Measurements from ENCODE around the gene SNTG2.

DNA sequence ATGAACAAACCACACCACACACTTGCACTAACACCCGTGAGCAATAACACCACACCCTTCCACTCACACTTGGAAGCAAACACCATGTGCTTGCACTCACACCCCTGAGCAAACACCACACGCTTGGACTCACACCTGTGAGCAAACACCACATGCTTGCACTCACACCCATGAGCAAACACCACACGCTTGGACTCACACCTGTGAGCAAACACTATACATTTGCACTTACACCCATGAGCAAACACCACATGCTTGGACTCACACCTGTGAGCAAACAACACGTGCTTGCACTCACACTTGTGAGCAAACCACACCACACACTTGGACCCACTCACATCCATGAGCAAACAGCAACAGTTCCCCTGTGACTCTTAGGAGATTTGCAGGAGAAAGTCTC is 24.4 kb downstream of the SNTG2 start:
- TF ChIP-seq, protein P1, sequence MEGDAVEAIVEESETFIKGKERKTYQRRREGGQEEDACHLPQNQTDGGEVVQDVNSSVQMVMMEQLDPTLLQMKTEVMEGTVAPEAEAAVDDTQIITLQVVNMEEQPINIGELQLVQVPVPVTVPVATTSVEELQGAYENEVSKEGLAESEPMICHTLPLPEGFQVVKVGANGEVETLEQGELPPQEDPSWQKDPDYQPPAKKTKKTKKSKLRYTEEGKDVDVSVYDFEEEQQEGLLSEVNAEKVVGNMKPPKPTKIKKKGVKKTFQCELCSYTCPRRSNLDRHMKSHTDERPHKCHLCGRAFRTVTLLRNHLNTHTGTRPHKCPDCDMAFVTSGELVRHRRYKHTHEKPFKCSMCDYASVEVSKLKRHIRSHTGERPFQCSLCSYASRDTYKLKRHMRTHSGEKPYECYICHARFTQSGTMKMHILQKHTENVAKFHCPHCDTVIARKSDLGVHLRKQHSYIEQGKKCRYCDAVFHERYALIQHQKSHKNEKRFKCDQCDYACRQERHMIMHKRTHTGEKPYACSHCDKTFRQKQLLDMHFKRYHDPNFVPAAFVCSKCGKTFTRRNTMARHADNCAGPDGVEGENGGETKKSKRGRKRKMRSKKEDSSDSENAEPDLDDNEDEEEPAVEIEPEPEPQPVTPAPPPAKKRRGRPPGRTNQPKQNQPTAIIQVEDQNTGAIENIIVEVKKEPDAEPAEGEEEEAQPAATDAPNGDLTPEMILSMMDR (IDR thresholded peaks at IDR 0.05), result no peak
- TF ChIP-seq POLR2A (IDR thresholded peaks at IDR 0.05), result no peak
